ENCODE measurements around the gene ABCB11. TPM values are rescaled to one million over a fixed set of nuclear protein-coding genes. Genes with fewer than 3 reads are reported as not detected.

The ABCB11 gene
- total and polyA plus RNA-seq, 10 of the 15 experiments (the other 5 are each of a cell fraction or from before 2014, with no cell fraction given): not detected

- POLR2A ChIA-PET: no interaction called here
- DNase-seq (ENCODE audit: low read depth, low spot score): no peak
- no TSS peak for BruUV-seq (replicated peaks)
- no peaks in the 10 kb centered on the region for H3K4me1 ChIP-seq (ENCODE audit: control insufficient read depth, insufficient read depth, low read length)
- H4K20me1 ChIP-seq (ENCODE audit: control insufficient read depth, insufficient read depth): no peaks in the 10 kb centered on the region
- RAD21 ChIA-PET (ENCODE audit: unreplicated experiment): no interaction called here
- SMC1A ChIA-PET (ENCODE audit: uncharacterized antibody, unreplicated experiment): interaction anchor here (1.6 kb wide), 1 partner anchor 8 kb away, joined by 3 read pairs; no protein-coding TSS in a partner anchor
- ATAC-seq: no peak
- H3K4me3 ChIP-seq: no peak overlapping the region
- FAIRE-seq: no peak
- no peak overlapping the region for H3K4me2 ChIP-seq (ENCODE audit: control insufficient read depth, insufficient read depth)
- no peaks in the 10 kb centered on the region for H3K9me3 ChIP-seq (replicated peaks; ENCODE audit: control insufficient read depth, insufficient read depth, low read length)
- H3K27me3 ChIP-seq (replicated peaks in 1 of 2; ENCODE audit: control insufficient read depth in 2 of 2, insufficient read depth in 2 of 2, low read length in 1 of 2): no peaks in the 10 kb centered on the region
- WGBS (ENCODE audit: insufficient coverage, insufficient replicate concordance, low lambda C conversion rate, missing lambda C conversion rate): 0% methylated on average over 1 of the region's 1 CpG
- no peaks in the 10 kb centered on the region for H3K36me3 ChIP-seq (ENCODE audit: control insufficient read depth in 2 of 2, insufficient read depth in 2 of 2, low read length in 1 of 2)
- H3K27ac ChIP-seq (ENCODE audit: control insufficient read depth, insufficient read depth): no peak overlapping the region
- in situ Hi-C loops (cut with MboI) (no loop called here), intact Hi-C loops (cut with micrococcal nuclease; ENCODE audit: unreplicated experiment) (no loop called here)
- no peaks in the 10 kb centered on the region for H3K79me2 ChIP-seq (ENCODE audit: control insufficient read depth, insufficient read depth, low read length)
- H2AFZ ChIP-seq (ENCODE audit: control insufficient read depth, low read depth, low read length): no peak overlapping the region
- TF ChIP-seq MEF2A (IDR thresholded peaks at IDR 0.05; ENCODE audit: insufficient read depth, low read depth, low read length): no peak
- no peak for TF ChIP-seq HDAC6 (IDR thresholded peaks at IDR 0.05; ENCODE audit: unreplicated experiment)
- no peak for TF ChIP-seq TCF7 (IDR thresholded peaks at IDR 0.05; ENCODE audit: borderline replicate concordance)
- TF ChIP-seq TBL1XR1 (IDR thresholded peaks at IDR 0.05; ENCODE audit: low read depth, low read length): no peak
- TF ChIP-seq, protein P1, sequence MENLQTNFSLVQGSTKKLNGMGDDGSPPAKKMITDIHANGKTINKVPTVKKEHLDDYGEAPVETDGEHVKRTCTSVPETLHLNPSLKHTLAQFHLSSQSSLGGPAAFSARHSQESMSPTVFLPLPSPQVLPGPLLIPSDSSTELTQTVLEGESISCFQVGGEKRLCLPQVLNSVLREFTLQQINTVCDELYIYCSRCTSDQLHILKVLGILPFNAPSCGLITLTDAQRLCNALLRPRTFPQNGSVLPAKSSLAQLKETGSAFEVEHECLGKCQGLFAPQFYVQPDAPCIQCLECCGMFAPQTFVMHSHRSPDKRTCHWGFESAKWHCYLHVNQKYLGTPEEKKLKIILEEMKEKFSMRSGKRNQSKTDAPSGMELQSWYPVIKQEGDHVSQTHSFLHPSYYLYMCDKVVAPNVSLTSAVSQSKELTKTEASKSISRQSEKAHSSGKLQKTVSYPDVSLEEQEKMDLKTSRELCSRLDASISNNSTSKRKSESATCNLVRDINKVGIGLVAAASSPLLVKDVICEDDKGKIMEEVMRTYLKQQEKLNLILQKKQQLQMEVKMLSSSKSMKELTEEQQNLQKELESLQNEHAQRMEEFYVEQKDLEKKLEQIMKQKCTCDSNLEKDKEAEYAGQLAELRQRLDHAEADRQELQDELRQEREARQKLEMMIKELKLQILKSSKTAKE (IDR thresholded peaks at IDR 0.05; ENCODE audit: low read depth, poor library complexity, severe bottlenecking): no peak
- no peak for TF ChIP-seq IRF5 (IDR thresholded peaks at IDR 0.05; ENCODE audit: borderline replicate concordance)
- TF ChIP-seq KDM1A (IDR thresholded peaks at IDR 0.05; ENCODE audit: borderline replicate concordance): no peak
- no peak for TF ChIP-seq CTCF (IDR thresholded peaks at IDR 0.05 in 2 of 3, conservative IDR thresholded peaks at IDR 0.05 in 1 of 3; ENCODE audit: control insufficient read depth in 2 of 3, extremely low read depth in 1 of 3, insufficient read depth in 1 of 3, low read depth in 3 of 3, low read length in 3 of 3)
- TF ChIP-seq FOS (IDR thresholded peaks at IDR 0.05; ENCODE audit: borderline replicate concordance, extremely low read depth, insufficient read length): no peak
- no peak for TF ChIP-seq BCL11A (IDR thresholded peaks at IDR 0.05; ENCODE audit: low read depth, low read length)
- no peak for TF ChIP-seq LARP7 (IDR thresholded peaks at IDR 0.05)
- TF ChIP-seq SP1 (IDR thresholded peaks at IDR 0.05; ENCODE audit: low read depth, low read length): no peak
- TF ChIP-seq, protein P2, sequence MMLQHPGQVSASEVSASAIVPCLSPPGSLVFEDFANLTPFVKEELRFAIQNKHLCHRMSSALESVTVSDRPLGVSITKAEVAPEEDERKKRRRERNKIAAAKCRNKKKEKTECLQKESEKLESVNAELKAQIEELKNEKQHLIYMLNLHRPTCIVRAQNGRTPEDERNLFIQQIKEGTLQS (IDR thresholded peaks at IDR 0.05; ENCODE audit: borderline replicate concordance, extremely low read depth, low read depth, low read length): no peak
- no peak overlapping the region for H3K9ac ChIP-seq (ENCODE audit: control insufficient read depth, insufficient read depth, low read length)
- CTCF ChIA-PET: interaction anchor here (1.0 kb wide), 1 partner anchor 35 kb away, joined by 3 read pairs; no protein-coding TSS in a partner anchor
Measured at GRCh38 chr2:168999668-169000213, 31.4 kb downstream of the ABCB11 start.

Data from GM12878 (cell line).